Activated CD4-positive, alpha-beta T cell treated with anti-CD3 and anti-CD28 coated beads, Interleukin-2, amount 10 ng/mL, durations not matched to agents 7 days and 5 days (primary cell): ENCODE results near the gene EPS8L1. TPM values are rescaled to one million over a fixed set of nuclear protein-coding genes. Genes with fewer than 3 reads are reported as not detected.

Experiments
- CTCF ChIA-PET: fragments of 350-600 bp; sonication (Branson Sonifier 250); formaldehyde crosslinking; loops from one replicate; lab custom pipeline; 2021; ENCODE audit warnings: antibody characterized with exemption; lab: Charles Lee
- POLR2A ChIA-PET: fragments of 350-600 bp; sonication (Branson Sonifier 250); formaldehyde crosslinking; loops from one replicate; lab custom pipeline; 2021; ENCODE audit warnings: antibody characterized with exemption; lab: Charles Lee
- DNase-seq: peaks from one replicate; pipeline ENCODE4 v3.0.0-alpha.2; 2020
- H3K27ac Mint-ChIP-seq: one replicate; pipeline ENCODE4 v1.8.0; 2021; ENCODE audit warnings: mild to moderate bottlenecking, moderate library complexity, mixed read lengths
- H3K27me3 Mint-ChIP-seq: one replicate; pipeline ENCODE4 v1.8.0; 2021; ENCODE audit warnings: mixed read lengths
- H3K36me3 Mint-ChIP-seq: one replicate; pipeline ENCODE4 v1.8.0; 2021; ENCODE audit warnings: low read depth, mixed read lengths
- H3K4me1 Mint-ChIP-seq: one replicate; pipeline ENCODE4 v1.8.0; 2021; ENCODE audit warnings: mixed read lengths
- H3K4me3 Mint-ChIP-seq: one replicate; pipeline ENCODE4 v1.8.0; 2021; ENCODE audit warnings: mild to moderate bottlenecking, moderate library complexity, mixed read lengths
- H3K9me3 Mint-ChIP-seq: one replicate; pipeline ENCODE4 v1.8.0; 2021; ENCODE audit warnings: mixed read lengths
- total RNA-seq, 2 experiments: library from RNA; stranded (reverse); gene quantifications; one replicate each; pipeline ENCODE4 v1.2.3, GENCODE V29; 2021

The EPS8L1 gene
- total RNA-seq, 2 experiments from 2014 or later, result 3.2 to 5.5 TPM

DNA sequence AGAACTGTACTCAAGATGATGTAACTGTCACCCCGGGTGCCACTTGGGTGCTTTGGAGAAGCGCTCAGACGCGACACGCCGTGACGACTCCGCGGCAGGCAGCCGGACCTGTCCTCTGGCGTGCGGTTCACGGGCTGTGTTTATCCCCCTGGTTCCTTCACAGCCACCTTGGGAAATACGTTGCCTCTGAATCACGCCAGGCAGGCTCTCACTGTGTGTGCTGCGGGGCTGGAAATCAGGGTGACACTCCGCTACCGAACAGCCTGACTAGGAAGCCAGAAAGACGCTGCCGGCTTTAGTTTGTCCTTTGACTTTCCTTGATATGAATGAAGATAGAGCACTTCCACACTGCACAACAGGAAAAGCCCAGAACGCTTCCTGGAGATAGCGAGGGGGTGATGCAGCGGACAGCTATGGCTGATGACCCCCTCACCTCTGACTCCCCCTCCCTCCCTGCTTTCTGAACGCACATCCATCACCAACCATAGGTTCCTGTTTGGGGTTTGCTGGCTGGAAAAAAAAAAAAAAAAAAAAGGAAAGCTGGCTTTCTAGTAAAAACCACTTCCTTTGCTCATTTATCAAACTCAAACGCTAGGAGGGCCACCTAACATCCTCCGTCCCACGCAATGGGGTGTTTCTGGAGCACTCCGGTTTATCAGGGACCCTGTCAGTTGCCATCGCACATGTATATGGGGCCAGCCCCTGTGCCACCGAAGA is 33.9 kb upstream of the EPS8L1 start:
- peaks cover 3% of the 10 kb centered on the region for H3K9me3 Mint-ChIP-seq
- H3K36me3 Mint-ChIP-seq, result peaks cover 45% of the 10 kb centered on the region
- H3K27me3 Mint-ChIP-seq, result no peaks in the 10 kb centered on the region
- H3K4me3 Mint-ChIP-seq, result peak overlapping the region; percentile 68
- peaks cover 34% of the 10 kb centered on the region for H3K4me1 Mint-ChIP-seq
- POLR2A ChIA-PET, result no interaction called here
- peak overlapping the region; percentile 92 for H3K27ac Mint-ChIP-seq
- peak; percentile 58 for DNase-seq
- CTCF ChIA-PET, result interaction anchor here (0.6 to 0.7 kb wide), 4 partner anchors 10 to 260 kb away, joined by 3 to 4 read pairs (median 4); partner anchors contain the start of gene EPS8L1

DNA sequence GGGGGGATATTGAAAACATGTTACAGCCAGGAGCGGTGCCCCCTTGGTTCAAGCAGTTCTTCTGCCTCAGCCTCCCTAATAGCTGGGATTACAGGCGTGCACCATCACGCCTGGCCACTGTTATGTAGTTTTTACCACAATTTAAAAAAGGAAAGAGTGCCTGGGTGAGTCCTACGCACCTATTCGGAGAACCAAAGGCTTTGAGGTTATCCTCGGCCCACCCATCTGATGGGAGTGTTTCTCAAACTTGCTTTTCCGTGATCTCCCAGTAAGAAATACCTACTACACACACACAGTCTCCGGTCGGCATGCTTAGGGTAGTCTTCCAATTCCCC is 33.4 kb upstream of the EPS8L1 start:
- peak overlapping the region; percentile 92 for H3K27ac Mint-ChIP-seq
- DNase-seq, result no peak
- ChIA-PET POLR2A (no interaction called here), CTCF (interaction anchor here (0.6 kb wide), 2 partner anchors 79 to 259 kb away, joined by 3 to 4 read pairs; no protein-coding TSS in a partner anchor)
- peak overlapping the region; percentile 68 for H3K4me3 Mint-ChIP-seq
- peaks cover 45% of the 10 kb centered on the region for H3K36me3 Mint-ChIP-seq
- peaks cover 3% of the 10 kb centered on the region for H3K9me3 Mint-ChIP-seq
- no peaks in the 10 kb centered on the region for H3K27me3 Mint-ChIP-seq
- peaks cover 34% of the 10 kb centered on the region for H3K4me1 Mint-ChIP-seq

DNA sequence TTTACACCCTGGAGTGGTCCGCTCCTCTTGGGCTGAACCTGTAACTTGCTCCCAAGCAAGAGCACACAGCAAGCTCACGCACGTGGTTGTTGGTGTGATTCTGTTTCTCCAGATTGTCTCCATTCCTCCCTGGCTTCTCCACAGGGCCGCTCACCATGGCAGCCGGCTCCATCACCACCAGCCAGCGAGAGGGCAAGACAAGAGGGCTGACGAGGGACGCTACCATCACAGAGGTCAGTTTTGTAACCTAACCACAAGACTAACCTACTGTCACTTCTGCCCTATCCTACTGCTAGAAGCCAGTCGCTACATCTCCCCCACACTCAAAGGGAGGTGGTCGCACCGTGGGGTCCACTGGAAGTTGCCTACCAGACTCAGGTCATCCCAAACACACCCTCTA is 33.0 kb upstream of the EPS8L1 start:
- DNase-seq, result no peak
- Mint-ChIP-seq H3K4me3 (peak overlapping the region; percentile 68), H3K36me3 (peaks cover 47% of the 10 kb centered on the region), H3K4me1 (peaks cover 34% of the 10 kb centered on the region), H3K27me3 (no peaks in the 10 kb centered on the region), H3K9me3 (peaks cover 3% of the 10 kb centered on the region), H3K27ac (peak overlapping the region; percentile 92)
- POLR2A ChIA-PET, result no interaction called here
- CTCF ChIA-PET, result no interaction called here

DNA sequence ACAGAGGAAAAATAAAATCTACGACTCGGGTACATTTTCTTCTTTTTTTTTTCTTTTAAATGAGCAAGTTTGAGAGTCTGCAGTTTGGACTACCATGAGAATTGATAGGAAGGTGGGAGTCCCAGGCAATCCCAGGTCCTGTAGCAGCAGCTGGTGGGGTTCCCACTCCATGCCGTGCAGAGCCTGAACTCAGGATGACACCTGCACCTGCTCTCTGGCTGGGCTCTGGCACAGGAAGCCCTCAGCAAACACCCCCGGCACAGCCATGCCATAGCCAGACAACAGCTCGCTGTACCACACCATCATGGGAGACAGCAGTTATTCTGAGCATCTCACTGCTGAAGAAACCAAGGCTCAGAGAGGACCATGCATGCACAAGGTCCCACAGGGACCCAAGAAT is 31.4 kb upstream of the EPS8L1 start:
- no peaks in the 10 kb centered on the region for H3K27me3 Mint-ChIP-seq
- ChIA-PET POLR2A (no interaction called here), CTCF (no interaction called here)
- no peak overlapping the region for H3K4me3 Mint-ChIP-seq
- no peak for DNase-seq
- peaks cover 3% of the 10 kb centered on the region for H3K9me3 Mint-ChIP-seq
- peaks cover 34% of the 10 kb centered on the region for H3K4me1 Mint-ChIP-seq
- H3K36me3 Mint-ChIP-seq, result peaks cover 52% of the 10 kb centered on the region
- H3K27ac Mint-ChIP-seq, result peak overlapping the region; percentile 2

DNA sequence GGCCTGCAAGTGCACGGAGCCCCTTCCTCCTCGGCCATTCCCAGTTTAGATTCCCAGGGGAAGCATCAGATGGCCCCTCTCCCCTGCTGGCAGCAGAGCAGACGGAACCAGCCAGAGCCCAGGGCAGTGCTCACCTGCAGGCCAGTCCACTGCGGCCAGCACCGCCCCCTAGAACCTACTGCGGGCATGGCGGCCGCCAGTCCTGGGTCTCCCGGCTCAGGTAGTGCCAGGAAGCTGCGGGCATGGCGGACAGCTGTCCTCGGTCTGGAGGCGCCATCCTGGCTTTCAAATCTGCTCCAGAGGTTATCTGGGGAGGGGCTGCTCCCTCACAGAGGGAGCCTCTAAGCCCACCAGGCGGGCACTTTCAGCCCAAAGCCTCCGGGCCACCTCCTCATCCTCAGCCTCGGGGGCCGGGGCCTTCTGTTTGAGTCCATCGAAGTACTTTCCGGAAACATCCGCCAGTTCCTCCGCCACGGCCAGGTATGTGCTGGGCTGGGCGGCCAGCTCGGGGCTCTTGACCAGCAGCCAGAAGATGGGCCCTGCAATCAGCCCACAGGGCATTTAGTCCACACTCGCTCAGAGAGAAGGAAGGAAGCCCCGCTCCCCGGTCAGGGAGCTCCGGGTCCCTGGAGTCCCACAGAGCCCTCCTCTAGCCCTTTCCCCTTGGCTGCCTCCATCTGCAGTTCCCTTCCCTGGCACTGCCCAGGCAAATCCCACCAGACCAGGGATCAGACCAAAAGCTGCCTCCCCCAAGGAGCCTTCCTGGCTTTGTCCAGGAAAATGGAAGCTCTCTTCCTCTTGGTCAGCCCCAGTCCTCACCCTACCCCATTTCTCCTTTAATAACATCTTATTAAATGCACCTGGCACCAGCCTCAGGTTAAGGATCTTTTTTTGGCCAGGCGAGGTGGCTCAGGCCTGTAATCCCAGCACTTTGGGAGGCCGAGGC is 30.6 kb upstream of the EPS8L1 start:
- Mint-ChIP-seq H3K27me3 (no peaks in the 10 kb centered on the region), H3K9me3 (no peaks in the 10 kb centered on the region), H3K4me3 (no peak overlapping the region), H3K4me1 (peaks cover 32% of the 10 kb centered on the region), H3K36me3 (peaks cover 49% of the 10 kb centered on the region), H3K27ac (no peak overlapping the region)
- DNase-seq, result no peak
- ChIA-PET CTCF (interaction anchor here (0.6 kb wide), 1 partner anchor 238 kb away, joined by 3 read pairs; no protein-coding TSS in a partner anchor), POLR2A (interaction anchor here (0.6 kb wide), 1 partner anchor 99 kb away, joined by 3 read pairs; no protein-coding TSS in a partner anchor)

DNA sequence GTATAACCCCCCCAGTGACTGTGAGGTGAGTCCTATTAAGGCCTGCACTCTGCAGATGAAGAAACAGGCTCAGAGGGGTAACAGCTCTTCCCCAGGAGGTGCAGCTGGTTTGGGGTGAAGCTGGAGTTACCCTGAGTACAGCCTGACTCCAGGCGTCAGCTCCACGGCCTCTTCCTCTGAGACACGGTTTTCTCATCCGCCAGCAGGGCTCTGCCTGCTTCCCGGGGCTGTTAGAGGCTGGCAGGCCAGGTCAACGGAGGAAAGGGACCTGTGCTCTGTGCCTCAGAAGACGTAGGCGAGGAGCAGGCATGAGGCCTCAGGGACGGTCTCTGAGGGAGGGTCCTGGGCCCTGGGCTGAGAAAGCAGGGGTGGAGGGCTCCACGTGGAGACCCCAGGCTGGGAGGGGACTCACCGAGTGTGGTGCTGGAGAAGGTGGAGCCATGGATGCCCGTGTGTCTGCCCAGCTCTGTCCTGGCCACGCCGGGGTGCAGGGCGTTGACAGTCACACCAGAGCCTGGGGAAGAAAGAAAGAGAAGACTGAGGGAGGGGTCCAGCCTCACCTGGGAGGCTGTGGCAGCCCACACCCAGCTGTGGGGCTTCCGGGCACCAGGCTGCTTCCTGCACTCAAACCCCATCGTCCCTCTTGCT is 28.6 kb upstream of the EPS8L1 start:
- Mint-ChIP-seq H3K27ac (no peak overlapping the region), H3K27me3 (no peaks in the 10 kb centered on the region), H3K36me3 (peaks cover 47% of the 10 kb centered on the region), H3K4me3 (no peak overlapping the region), H3K9me3 (no peaks in the 10 kb centered on the region), H3K4me1 (peaks cover 18% of the 10 kb centered on the region)
- POLR2A ChIA-PET, result no interaction called here
- CTCF ChIA-PET, result interaction anchor here (1.1 kb wide), 1 partner anchor 19 kb away, joined by 3 read pairs; no protein-coding TSS in a partner anchor
- no peak for DNase-seq

DNA sequence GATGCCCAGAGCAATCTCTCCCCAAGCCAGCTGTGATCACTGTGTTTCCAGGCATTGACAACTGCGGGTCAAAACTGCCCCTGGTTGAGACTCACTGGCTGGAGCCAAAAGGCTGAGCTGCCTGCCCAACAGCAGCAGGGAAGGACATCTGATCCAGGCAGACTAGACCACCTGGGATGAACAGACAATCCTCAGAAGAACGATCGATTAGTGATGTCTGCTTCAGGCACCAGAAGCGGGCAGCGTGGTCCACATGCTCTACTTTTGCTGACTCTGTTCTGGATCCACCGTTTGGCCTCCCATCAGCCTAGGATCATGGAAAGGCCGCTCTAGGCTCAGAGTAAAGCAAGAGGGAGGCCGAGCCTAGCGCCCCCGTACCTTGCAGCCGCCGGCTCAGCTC is 27.7 kb upstream of the EPS8L1 start:
- Mint-ChIP-seq H3K27me3 (no peaks in the 10 kb centered on the region), H3K4me3 (no peak overlapping the region), H3K36me3 (peaks cover 41% of the 10 kb centered on the region), H3K27ac (no peak overlapping the region), H3K9me3 (no peaks in the 10 kb centered on the region), H3K4me1 (peaks cover 10% of the 10 kb centered on the region)
- DNase-seq, result no peak
- POLR2A ChIA-PET, result no interaction called here
- CTCF ChIA-PET, result no interaction called here

DNA sequence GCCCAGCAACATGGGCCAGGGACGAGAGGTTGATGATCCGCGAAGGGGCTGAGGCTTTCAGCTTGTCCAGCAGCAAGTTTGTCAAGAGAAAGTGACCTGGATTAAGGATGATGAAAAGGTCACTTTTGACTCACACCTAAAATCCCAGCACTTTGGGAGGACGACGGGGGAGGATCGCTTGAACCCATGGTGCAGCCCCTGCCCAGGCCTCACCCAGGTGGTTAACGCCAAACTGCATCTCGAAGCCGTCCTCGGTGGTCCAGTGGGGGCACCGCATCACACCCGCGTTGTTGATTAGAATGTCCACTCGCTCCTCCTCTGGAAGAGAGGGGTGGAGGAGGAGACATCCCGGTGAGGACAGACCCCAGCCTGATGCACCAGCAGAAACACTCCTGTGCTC is 27.2 kb upstream of the EPS8L1 start:
- H3K9me3 Mint-ChIP-seq, result no peaks in the 10 kb centered on the region
- H3K36me3 Mint-ChIP-seq, result peaks cover 39% of the 10 kb centered on the region
- peaks cover 6% of the 10 kb centered on the region for H3K4me1 Mint-ChIP-seq
- ChIA-PET CTCF (no interaction called here), POLR2A (no interaction called here)
- H3K4me3 Mint-ChIP-seq, result no peak overlapping the region
- DNase-seq, result no peak
- H3K27ac Mint-ChIP-seq, result no peak overlapping the region
- no peaks in the 10 kb centered on the region for H3K27me3 Mint-ChIP-seq

DNA sequence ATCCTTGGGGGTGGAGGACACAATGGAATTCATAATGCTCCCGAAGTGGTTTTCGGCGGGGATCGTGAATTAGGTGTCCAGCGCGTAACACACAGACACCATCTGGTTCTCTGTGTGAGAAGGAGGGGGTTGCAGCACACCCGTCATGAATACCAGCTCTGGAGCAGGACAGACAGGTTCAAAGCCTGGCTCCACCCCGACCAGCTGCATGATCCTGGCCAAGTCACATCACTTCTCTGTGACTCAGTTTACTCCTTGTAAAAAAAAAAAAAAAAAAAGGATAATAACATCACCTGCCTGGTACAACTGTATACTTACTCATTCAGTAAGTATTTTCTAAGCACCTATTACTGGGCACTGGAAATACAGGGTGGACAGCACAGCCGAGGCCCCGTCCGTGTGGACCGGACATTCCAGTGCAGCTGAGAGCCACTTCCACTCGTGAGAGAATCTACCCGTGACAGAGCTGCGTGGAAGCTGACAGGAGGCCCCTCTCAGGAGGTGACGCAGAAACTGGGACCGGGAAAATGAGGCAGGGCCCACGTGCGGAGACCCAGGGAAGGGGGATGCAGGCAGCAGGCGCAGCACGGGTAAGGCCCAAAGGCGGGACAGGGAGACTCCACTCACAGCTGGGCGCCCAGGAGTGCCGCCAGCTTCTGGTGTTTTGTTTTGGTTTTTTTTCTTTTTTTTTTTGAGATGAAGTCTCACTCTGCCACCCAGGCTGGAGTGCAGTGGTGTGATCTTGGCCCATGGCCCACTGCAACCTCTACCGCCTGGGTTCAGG is 24.7 kb upstream of the EPS8L1 start:
- no peaks in the 10 kb centered on the region for H3K27me3 Mint-ChIP-seq
- POLR2A ChIA-PET, result no interaction called here
- H3K36me3 Mint-ChIP-seq, result peaks cover 37% of the 10 kb centered on the region
- no peak overlapping the region for H3K4me3 Mint-ChIP-seq
- H3K4me1 Mint-ChIP-seq, result no peaks in the 10 kb centered on the region
- no peaks in the 10 kb centered on the region for H3K9me3 Mint-ChIP-seq
- CTCF ChIA-PET, result interaction anchor here (0.6 kb wide), 1 partner anchor 892 kb away, joined by 6 read pairs; no protein-coding TSS in a partner anchor
- no peak overlapping the region for H3K27ac Mint-ChIP-seq
- DNase-seq, result no peak

DNA sequence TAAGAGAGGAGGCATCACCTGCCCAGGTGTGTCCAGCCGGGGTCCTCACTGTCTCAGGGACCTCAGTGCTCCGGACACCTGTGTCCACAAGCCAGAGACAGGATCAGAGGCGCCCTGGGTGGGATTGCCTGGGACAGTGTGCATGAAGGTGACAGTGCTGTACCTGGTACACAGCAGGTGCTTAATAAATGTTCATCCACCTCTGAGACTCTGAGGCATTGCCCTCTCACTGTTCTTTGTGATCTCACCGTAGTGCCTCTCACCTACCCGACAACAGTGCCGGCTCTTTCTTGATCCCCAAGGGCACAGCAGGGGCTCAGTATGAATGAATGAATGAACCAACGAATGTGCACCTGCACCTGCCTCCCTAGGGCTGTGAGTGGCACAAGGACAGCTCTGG is 21.9 kb upstream of the EPS8L1 start:
- Mint-ChIP-seq H3K27ac (no peak overlapping the region), H3K4me3 (no peak overlapping the region), H3K9me3 (no peaks in the 10 kb centered on the region), H3K4me1 (no peaks in the 10 kb centered on the region), H3K27me3 (no peaks in the 10 kb centered on the region), H3K36me3 (peaks cover 40% of the 10 kb centered on the region)
- no peak for DNase-seq
- ChIA-PET CTCF (no interaction called here), POLR2A (no interaction called here)

DNA sequence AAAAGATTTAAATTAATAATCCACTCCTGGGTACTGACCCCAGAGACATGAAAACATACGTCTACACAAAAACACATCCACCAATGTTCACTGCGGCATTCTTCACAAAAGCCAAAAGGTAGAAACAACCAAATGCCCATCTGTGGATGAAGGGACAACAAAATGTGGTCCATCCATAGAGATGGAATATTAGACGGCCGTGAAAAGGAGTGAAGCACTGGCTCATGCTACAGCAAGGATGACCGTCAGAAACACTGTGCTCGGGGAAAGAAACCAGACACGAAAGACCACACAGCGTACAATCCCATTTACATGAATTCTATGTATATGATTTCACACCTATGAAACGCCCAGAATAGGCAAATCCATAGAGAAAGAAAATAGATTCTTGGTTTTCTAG is 18.8 kb upstream of the EPS8L1 start:
- H3K36me3 Mint-ChIP-seq, result peaks cover 39% of the 10 kb centered on the region
- no peaks in the 10 kb centered on the region for H3K9me3 Mint-ChIP-seq
- ChIA-PET POLR2A (no interaction called here), CTCF (interaction anchor here (0.6 kb wide), 1 partner anchor 26 kb away, joined by 5 read pairs; no protein-coding TSS in a partner anchor)
- peaks cover 14% of the 10 kb centered on the region for H3K4me1 Mint-ChIP-seq
- H3K27ac Mint-ChIP-seq, result no peak overlapping the region
- DNase-seq, result no peak
- no peaks in the 10 kb centered on the region for H3K27me3 Mint-ChIP-seq
- no peak overlapping the region for H3K4me3 Mint-ChIP-seq
